HEK293T (cell line): Measurements from ENCODE around the gene ZNF774.
"Not testable (repeated sequence)": the region's sequence is repeated elsewhere in the genome, so short reads cannot be mapped to it uniquely, and the experiment has no call there.

Experiments
- ARNT ChIP-seq: fragments of 450-650 bp; IDR thresholded peaks from 2 replicates; pipeline ENCODE4 v1.6.1; 2017; ENCODE audit warnings: mild to moderate bottlenecking
- BHLHE40 ChIP-seq: fragments of 450-650 bp; IDR thresholded peaks from 2 replicates; pipeline ENCODE4 v1.6.1; 2016; ENCODE audit warnings: mild to moderate bottlenecking, moderate library complexity, borderline replicate concordance
- FOXA1 ChIP-seq: fragments of 450-650 bp; IDR thresholded peaks from 2 replicates; pipeline ENCODE4 v1.6.1; 2016; ENCODE audit warnings: mild to moderate bottlenecking
- FOXM1 ChIP-seq: fragments of 450-650 bp; IDR thresholded peaks from 2 replicates; pipeline ENCODE4 v1.6.1; 2017; ENCODE audit warnings: mild to moderate bottlenecking, borderline replicate concordance
- HDGF ChIP-seq: fragments of 450-650 bp; IDR thresholded peaks from 2 replicates; pipeline ENCODE4 v1.6.1; 2017; ENCODE audit warnings: antibody characterized with exemption, borderline replicate concordance
- LEF1 ChIP-seq: fragments of 450-650 bp; IDR thresholded peaks from 2 replicates; pipeline ENCODE4 v1.6.1; 2017; ENCODE audit warnings: mild to moderate bottlenecking, borderline replicate concordance
- NFRKB ChIP-seq: fragments of 450-650 bp; IDR thresholded peaks from 2 replicates; pipeline ENCODE4 v1.6.1; 2016; ENCODE audit warnings: mild to moderate bottlenecking, moderate library complexity
- SP1 ChIP-seq: fragments of 450-650 bp; IDR thresholded peaks from 2 replicates; pipeline ENCODE4 v1.6.1; 2017
- TARDBP ChIP-seq: fragments of 450-650 bp; IDR thresholded peaks from 2 replicates; pipeline ENCODE4 v1.6.1; 2016

DNA sequence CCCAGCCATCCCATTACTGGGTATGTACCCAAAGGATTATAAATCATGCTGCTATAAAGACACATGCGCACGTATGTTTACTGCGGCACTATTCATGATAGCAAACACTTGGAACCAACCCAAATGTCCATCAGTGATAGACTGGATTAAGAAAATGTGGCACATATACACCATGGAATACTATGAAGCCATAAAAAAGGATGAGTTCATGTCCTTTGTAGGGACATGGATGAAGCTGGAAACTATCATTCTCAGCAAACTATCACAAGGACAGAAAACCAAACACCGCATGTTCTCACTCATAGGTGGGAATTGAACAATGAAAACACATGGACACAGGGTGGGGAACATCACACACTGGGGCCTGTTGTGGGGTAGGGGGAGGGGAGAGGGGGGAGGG, 58.2 kb downstream of the ZNF774 start:
- not testable (repeated sequence) for TF ChIP-seq TARDBP, FOXA1, FOXM1, BHLHE40, HDGF, SP1, NFRKB, ARNT, LEF1
